ENCODE results near the gene SNX4.
"Not testable (repeated sequence)": the region's sequence is repeated elsewhere in the genome, so short reads cannot be mapped to it uniquely, and the experiment has no call there.

The SNX4 gene

DNA sequence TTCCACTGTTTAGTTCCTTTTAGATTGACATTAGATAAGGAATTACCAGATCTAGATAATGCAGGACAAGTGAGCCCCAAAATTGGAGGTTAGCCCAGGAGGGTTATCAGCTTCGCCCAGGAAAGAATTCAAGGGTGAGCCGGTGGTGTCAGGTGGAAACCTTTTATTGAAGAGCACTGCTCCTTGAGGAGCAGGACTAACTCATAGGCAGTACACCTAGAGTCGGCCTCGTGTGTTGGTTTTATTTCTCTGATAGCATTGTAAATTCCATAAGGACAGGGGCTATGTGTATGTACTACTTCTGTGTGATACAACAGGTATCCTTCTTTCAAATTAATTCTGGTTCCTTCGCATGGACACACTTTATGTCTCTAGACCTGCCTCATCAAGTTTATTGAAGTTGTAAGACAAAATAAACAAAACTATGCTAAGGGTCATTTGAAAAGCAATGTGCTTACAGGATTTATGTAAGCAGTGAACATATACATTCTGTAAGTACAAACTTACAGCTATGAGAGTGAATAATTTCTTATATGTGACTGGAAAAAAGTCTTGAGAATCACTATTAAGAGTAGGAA lies 57.2 kb downstream of the SNX4 start:
- DNase-seq (ENCODE audit: low spot score), result no peak

DNA sequence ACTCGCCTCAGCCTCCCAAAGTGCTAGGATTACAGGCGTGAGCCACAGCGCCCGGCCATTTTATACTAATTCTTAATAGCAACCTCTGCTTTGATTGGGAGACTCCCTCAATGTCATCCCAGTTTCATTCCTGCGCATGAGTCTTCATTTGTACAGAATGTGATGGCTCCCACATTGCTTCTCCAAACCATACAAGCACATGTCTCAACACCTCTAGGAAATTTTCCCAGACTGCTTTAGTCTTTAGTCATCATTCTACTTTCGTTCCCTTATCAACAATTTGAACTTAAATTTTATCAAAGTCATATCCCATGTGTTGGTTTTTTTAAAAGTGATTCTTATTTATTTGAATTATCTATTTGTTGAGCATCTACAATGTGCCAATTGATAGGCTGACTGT lies 58.1 kb downstream of the SNX4 start:
- DNase-seq (ENCODE audit: low spot score), result no peak

DNA sequence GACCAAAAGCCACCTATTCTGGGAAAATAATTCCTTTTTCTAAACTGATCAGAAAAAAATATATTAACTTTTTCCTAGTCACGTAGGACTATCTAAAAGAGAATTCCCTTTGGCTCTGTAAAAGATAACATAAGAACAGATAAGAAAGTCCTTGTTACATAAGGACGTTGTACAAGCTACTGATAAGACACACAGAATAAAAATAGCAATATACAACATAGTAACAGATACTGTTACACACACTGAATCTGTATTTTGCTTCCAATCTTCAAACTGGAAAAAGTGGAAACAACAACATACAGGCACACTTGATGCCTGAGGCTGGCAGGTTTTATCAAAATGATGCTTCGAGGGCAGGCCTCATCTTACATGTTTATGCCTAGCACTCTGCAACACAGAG lies 59.8 kb downstream of the SNX4 start:
- no peak for DNase-seq (ENCODE audit: low spot score)

DNA sequence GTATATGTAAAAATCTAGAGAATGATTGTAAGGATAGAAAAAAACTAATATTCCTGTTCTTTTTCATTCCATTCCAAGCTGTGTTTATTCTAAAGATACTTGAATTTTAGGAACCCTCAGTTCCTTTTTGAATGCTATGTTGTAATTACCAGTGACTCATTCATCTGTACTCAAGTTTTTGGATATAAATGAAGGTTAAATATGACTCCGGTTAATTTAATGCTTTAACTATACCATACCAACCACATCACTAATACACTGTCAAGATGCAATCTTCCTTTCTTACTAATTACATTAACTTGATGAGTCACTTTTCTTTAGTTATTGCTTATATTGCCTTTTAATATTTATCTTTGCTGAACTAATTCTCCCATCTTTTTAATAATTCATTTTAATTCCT lies 76.1 kb downstream of the SNX4 start:
- peak; percentile 45 for DNase-seq (ENCODE audit: low spot score)

DNA sequence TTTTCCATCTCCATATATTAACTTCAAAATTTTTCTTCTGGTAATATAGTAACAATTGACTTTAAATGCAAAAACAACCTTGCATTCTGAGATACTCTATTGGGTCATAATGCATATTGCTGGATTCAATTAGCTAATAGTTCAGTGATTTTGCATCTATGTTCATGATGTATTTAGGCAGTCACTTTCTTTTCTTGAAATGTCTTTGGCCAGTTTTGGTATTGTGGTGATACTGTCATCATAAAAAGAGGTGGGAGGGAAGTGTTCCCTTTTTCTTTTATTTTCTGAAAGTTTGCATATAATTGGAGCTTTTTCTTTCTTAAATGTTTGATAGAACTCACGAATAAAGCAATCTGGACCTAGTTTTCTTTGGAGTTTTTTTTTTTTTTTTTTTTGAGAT lies 77.5 kb downstream of the SNX4 start:
- DNase-seq (ENCODE audit: low spot score), result no peak

DNA sequence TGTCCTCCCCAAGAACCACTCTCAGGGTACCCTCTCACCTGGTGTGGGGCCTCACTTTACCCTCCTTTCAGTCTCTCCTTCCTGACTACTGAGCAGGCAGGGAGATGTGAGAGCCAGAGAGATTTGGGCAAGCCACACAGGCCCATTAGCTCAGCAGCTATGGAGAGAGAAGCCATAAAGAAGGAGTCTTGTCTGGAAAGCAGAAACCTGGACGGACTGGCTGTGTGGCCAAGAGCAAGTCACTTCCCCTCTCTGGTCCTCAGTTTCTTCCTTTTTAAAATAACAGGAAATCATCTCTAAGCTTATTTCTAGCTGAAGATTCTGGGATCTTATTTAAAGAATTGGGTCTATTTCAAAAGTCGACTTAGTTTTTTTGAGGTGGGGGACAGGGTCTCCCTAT lies 79.0 kb downstream of the SNX4 start:
- no peak for DNase-seq (ENCODE audit: low spot score)

DNA sequence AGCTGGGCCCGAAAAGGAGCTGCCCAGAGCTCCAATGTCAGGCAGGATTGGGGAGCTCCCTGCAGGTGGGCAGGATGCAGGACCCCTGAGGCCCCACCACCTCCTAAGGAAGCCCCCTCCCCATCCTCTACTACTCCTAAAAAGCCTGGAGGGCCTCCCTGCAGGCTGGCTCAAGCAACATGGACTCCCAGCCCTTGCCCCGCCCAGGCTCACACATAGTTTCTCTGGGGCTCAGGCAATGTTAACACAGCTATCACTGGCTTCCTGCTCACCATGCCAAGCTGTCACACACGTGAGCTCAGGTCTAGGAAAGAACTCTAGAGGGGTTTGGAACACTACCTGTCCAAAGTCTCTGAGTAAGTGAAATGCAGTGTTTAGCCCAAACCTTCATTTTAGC lies 79.4 kb downstream of the SNX4 start:
- no peak for DNase-seq (ENCODE audit: low spot score)

DNA sequence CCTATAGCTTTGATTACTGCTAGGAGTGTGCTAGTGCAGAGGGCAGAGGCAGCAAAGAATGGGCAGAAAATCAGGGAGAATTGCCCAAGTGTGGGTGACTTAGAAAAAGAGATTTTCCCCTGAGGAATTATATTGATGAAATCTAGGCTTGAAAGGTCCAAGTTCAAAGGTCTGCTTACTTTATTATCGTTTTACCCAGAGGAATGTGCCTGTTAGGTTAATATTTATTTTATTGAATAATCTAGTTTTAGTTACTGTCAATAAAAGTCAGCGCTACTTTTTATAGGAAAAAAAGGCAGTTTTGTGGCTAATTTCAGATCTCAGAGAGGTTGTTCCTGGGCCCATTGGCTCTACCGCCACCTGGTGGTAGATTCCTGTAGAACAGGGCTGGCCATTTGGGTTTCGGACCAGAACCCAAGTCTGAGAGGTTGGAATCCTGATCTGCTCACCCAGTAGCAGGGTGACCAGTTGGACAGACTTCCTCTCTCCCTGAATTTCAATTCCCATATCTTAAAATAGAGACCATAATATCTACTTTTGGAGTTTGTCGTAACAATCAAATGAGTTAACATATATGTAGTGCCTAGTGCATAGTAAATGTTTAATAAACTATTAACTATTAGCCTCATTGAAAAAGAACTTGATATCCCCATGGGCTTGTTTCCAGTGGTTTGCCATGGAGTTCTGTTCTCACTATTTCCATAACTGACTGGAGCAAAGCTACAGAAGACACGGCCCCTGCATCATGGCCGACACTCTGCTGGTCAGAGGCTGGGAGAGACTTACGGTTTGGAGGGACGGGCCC lies 82.2 kb downstream of the SNX4 start:
- peak; percentile 68 for DNase-seq (ENCODE audit: low spot score)

DNA sequence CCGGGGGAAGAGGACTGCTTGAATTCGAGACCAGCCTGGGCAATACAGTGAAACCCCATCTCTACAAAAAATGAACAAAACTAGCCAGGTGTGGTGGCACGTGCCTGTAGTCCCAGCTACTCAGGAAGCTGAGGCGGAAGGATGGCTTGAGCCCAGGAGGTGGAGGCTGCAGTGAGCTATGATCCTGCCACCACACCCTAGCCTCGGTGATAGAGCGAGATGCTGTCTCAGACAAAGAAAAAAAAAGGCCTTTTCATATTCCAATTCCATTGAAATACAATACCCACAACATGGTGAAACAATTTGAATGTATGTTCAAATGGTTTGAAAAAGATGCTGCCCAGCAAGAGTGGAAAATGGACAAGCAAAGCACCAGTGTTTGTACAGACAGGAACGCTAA lies 83.1 kb downstream of the SNX4 start:
- DNase-seq (ENCODE audit: low spot score), result no peak

DNA sequence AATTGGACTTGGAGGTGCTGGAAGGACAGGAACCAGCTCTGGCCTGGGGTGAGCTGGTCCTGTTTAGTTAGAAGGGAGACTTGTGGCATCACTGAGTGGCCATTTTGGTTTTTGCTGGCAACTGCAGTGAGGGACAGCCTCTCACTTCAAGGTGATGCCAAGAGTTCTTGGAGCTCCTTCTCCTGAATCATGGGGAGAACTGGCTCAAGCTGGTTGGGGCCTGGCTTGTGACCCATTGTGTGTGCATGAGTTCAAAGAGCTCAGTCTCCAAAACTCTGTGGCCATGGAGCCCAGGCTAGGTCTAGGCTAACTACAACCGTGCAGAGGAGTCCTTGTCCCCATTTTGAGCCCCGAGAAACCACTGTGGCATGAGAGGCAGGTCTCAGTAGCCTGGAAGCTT lies 84.8 kb downstream of the SNX4 start:
- DNase-seq (ENCODE audit: low spot score), result no peak

DNA sequence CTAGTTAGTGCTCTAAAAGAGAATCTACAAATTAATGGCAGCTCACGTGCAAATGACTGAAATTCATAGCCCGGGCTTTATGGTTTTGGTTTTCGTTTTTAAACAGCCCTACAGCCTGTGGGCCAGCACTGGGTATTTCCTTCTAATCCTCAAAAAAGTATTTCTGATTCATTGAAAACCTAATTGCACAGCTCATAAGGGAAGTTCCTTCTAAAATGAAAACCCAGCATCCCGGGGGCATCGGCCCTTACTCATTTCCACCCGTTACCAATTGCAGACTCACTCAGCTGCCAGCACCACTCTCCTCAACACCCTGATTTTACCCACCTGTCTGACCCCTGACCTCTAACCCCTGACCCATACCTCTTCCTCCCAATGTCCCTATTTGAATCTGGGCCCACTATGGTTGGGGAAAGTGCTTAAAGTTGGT lies 85.4 kb downstream of the SNX4 start:
- no peak for DNase-seq (ENCODE audit: low spot score)

DNA sequence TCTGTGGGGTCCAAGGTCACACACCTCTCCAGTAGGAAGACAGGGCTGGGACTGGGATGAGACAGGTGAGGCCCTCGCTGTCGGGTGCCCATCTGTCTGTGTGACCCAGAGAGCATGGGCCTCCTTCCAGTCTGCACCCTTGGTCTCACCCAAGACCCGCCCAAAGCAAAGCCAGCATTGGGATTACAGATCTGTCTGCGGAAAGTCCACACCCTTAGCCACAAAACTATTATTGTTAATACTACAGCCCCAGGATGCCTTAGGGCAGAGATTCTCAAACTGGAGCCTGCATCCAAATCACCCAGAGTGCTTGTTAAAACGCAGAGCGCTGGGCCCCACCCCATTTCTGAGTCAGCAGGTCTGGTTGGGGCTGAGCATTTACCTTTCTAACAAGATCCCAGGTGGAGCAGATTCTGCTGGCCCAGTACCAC lies 86.4 kb downstream of the SNX4 start:
- no peak for DNase-seq (ENCODE audit: low spot score)

DNA sequence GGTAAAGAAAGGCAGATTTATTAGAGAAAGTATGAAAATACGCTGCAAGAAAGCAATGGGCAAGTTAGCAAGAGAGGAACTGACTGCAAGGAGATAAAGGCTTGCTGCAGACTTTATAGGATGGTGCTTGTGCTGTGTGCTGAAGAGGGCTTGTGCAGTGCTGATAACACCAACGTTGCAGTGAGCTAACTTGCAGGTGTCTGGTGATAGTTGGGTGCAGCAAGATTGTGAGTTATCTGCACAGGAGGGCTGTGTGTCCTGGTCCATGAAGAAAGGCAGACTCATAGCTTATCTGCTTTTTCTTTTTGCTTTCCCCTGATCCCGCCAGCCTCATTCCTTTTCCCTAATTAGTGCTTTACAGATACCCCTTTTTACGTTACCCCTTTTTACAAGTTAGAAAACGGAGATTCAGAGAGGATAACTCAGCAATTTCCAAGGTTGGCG lies 86.9 kb downstream of the SNX4 start:
- DNase-seq (ENCODE audit: low spot score), result no peak

DNA sequence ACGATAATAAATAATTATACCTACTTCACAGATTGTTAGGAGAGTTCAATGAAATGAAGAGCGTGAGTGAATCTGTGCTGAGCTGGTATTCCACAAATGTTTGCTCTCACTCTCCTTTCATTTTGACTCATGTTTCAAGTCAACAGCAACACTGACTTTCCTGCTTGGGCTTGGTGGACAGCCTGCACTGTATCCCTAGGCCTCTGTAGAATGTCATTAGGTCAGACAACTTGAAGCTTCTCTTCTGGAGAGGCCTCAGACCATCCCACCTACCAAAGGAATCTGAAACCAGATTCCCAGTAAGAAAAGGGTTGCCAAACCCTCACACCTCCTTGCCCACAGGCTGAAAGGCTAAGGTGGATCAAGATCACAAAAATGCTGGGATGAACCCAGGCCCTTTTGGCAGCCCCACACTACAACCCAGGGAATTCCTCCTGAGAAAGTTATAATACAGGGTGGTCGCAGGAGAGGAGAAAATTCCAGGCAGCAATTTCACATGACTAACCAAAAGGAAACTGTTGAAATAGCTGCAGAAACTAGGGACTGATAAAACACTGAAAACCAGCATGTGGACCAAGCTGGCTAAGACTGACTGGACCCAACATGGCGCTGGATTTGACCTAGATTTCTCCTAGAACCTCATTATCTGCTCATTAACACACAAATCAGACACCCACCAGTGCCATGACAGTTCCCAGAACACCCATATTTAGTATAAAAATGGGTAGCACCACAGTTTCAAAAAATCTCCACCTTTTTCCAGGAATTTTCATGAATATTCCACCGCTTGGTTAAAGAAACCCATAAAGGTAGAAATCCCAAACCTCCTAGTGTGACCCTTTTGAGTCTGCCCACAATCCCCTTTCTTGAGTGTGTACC lies 87.9 kb downstream of the SNX4 start:
- peak; percentile 19 for DNase-seq (ENCODE audit: low spot score)

DNA sequence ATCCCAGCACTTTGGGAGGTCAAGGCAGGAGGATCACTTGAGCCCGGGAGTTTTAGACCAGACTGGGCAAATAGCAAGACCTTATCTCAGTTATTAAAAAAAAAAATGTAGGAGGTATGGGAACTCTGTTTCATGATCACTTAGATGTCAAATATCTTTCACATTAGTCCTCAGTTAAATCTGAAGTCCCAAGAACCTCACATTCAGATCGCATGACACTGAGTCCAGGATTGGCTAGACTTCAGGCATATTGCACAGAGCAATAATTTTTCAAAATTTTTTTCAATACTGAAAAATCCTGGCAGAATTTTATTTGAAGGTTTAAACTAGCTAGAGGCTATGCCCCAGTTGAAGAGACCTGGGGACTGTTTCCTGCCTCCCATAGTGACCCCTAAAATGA lies 88.6 kb downstream of the SNX4 start:
- DNase-seq (ENCODE audit: low spot score), result peak; percentile 70

DNA sequence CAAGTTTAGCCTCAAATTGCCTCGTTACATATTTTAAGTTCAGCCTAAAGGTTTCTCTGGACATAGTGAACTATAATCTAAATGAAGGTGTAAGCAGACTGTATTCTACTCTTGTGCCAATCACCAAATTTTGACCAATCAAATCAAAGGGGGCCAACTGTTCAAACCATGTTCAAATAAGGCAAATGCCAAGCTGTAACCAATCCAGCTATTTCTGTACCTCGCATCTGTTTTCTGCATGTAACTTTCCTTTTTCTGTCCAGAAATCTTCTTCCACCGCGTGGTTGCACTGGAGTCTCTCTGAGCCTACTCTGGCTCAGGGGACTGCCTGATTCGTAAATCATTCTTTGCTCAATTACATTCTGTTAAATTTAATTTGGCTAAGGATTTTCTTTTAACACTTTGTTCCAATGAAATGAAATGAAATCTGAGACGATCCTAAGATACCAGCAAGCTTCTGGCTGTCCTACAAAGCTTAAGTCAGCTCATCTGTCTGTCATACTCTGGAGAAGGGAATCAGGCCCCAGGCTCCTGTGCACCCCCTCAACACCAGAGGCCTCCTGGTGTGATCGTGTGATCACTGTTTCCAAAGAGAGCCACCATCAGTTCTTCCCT lies 91.7 kb downstream of the SNX4 start:
- no peak for DNase-seq (ENCODE audit: low spot score)

DNA sequence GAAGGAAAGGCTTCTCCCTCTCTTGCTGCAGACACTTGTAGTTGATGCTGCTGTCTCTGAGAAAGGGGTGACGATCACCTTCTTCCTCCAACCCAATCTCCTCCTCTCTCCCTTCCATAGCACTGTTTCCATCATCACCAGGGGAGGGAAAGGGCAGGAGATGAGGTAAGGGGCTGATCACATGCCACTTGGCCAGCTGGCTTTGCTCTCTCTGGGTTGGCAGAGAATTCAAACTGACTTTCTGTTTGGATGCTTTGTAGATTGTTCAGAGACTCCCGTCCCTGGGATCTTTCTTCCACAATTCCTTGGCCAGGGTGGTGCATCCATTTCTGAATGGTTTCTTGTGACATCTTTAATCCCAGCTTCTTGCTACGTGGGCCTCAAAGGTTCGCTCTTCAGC lies 101.7 kb downstream of the SNX4 start:
- DNase-seq (ENCODE audit: low spot score), result no peak

DNA sequence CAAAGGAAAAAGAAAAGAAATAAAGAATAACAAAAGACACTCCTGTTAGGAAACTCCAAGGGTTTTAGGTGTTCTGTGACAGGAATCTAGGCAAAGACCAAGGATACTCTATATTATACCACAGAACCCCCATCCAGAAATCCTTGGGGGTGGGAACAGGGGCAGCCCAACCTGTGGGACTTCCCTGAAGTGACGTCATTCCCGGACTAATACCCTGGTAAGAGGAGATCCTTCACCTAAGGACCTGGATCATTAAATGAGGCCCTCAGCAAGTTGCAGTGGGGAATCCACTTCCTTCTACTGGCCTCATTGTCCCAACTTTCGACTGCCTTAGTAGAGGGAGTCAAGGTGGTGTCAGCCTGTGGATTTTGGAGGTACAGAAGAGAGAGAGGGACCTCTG lies 103.8 kb downstream of the SNX4 start:
- no peak for DNase-seq (ENCODE audit: low spot score)

DNA sequence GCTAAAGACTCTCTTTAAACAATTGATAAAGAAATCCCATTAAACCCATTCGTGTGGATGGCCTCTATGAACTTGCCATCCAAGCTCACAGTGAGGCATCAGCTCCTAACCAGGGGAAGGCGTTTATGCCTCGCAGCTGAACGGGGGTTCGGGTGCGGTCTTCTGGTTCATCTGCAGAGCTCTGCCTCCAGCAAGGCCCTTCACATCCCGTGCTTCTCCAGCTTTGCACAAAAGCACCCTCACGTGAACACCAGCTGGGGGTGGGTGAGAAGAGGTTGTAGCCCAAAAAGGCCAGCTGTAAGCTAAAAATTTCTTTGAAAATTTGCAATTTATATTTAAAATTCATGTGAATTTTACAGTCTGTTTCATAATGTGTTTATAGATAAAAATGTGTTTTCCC lies 105.3 kb downstream of the SNX4 start:
- DNase-seq (ENCODE audit: low spot score), result no peak

DNA sequence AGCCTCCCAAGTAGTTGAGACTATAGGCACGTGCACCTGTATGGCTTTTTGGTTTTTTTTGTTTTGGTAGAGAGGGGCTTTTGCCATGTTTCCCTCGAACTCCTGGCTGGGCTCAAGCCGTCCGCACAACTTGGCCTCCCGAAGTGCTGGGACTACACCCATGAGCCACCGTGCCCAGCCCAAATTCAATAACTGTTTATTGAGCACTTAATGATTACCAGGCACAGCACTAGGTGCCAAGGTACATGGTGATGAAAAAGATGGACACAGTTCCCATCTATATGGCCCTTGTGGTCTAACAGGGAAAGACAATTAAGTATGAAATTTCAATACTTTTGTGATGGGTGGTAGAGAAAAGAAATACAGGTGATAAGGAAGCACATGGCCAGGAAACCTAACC lies 109.1 kb downstream of the SNX4 start:
- DNase-seq (ENCODE audit: low spot score), result no peak

DNA sequence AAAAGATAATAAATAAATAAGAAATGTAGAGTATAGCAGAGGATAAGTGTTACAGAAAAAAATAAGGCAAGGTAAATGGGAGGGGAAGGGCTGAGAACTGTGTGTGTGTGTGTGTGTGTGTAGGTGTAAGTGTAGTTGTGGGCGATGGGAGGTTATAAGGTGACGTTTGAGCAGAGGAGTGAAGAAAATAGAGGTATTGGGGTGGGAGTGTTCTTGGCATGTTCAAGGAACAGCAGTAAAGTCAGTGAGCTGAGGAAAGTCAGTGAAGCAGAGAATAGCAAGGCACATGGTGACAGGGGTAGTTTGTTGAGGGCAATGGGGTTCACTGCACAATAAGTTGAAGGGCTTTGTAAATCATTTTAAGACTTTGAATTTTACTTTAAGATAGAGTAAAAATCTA lies 113.9 kb downstream of the SNX4 start:
- DNase-seq (ENCODE audit: low spot score), result no peak

DNA sequence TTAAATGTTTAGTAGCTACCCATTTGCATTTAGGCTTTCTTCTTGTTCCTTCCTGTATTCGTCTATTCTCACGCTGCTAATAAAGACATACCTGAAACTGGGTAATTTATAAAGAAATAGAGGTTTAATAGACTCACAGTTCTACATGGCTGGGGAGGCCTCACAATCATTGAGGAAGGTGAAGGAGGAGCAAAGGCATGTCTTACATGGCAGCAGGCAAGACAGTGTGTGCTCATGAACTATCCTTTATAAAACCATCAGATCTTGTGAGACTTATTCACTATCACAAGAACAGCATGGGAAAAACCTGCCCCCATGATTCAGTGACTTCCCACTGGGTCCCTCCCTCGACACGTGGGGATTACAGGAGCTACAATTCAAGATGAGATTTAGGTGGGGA lies 114.5 kb downstream of the SNX4 start:
- DNase-seq (ENCODE audit: low spot score), result not testable (repeated sequence)
